Measurements from ENCODE around the gene HAUS2. TPM values are rescaled to one million over a fixed set of nuclear protein-coding genes. Genes with fewer than 3 reads are reported as not detected.
"Not testable (repeated sequence)": the region's sequence is repeated elsewhere in the genome, so short reads cannot be mapped to it uniquely, and the experiment has no call there.

HAUS2 gene
- total RNA-seq, 1 donor from 2014 or later = 48.0 TPM

GRCh38 chr15:42547918-42548248 is 755 bp upstream of the HAUS2 start:
- intact Hi-C loops (cut with micrococcal nuclease) = loop anchor here (1.0 to 5.0 kb wide), 3 partner anchors 27 to 576 kb away; partner anchors contain the start of genes EHD4 and STARD9
- peaks cover 28% of the 10 kb centered on the region for H3K36me3 Mint-ChIP-seq (ENCODE audit: low read depth)
- H3K4me3 Mint-ChIP-seq = peak overlapping the region; percentile 96
- DNase-seq = no peak
- peak overlapping the region; percentile 95 for H3K27ac Mint-ChIP-seq
- no peaks in the 10 kb centered on the region for H3K27me3 Mint-ChIP-seq
- peaks cover 44% of the 10 kb centered on the region for H3K4me1 Mint-ChIP-seq
- H3K9me3 Mint-ChIP-seq = no peaks in the 10 kb centered on the region

GRCh38 chr15:42549032-42549491 is 424 bp downstream of the HAUS2 start:
- peak overlapping the region; percentile 95 for H3K27ac Mint-ChIP-seq
- no peaks in the 10 kb centered on the region for H3K27me3 Mint-ChIP-seq
- H3K36me3 Mint-ChIP-seq (ENCODE audit: low read depth) = peaks cover 23% of the 10 kb centered on the region
- H3K9me3 Mint-ChIP-seq = no peaks in the 10 kb centered on the region
- H3K4me1 Mint-ChIP-seq = peaks cover 50% of the 10 kb centered on the region
- intact Hi-C loops (cut with micrococcal nuclease) = loop anchor here (1.0 to 5.0 kb wide), 2 partner anchors 58 to 577 kb away; partner anchors contain the start of genes EHD4 and ZNF106
- peak overlapping the region; percentile 96 for H3K4me3 Mint-ChIP-seq
- DNase-seq = no peak

GRCh38 chr15:42549741-42550392 is 1.2 kb downstream of the HAUS2 start:
- Mint-ChIP-seq H3K27me3 (no peaks in the 10 kb centered on the region), H3K27ac (peak overlapping the region; percentile 13), H3K4me1 (peaks cover 50% of the 10 kb centered on the region), H3K36me3 (ENCODE audit: low read depth) (peaks cover 25% of the 10 kb centered on the region), H3K9me3 (no peaks in the 10 kb centered on the region), H3K4me3 (peak overlapping the region; percentile 96)
- DNase-seq = no peak
- intact Hi-C loops (cut with micrococcal nuclease) = loop anchor here (1.0 to 5.0 kb wide), 2 partner anchors 59 to 578 kb away; partner anchors contain the start of genes EHD4 and ZNF106

- H3K4me3 Mint-ChIP-seq = no peak overlapping the region
- peaks cover 26% of the 10 kb centered on the region for H3K4me1 Mint-ChIP-seq
- no peaks in the 10 kb centered on the region for H3K27me3 Mint-ChIP-seq
- intact Hi-C loops (cut with micrococcal nuclease) = no loop called here
- no peak overlapping the region for H3K27ac Mint-ChIP-seq
- peaks cover 18% of the 10 kb centered on the region for H3K36me3 Mint-ChIP-seq (ENCODE audit: low read depth)
- DNase-seq = no peak
- no peaks in the 10 kb centered on the region for H3K9me3 Mint-ChIP-seq
These were observed 4.9 kb downstream of the HAUS2 start for GRCh38 chr15:42553554-42553953.

- Mint-ChIP-seq H3K4me1 (peaks cover 13% of the 10 kb centered on the region), H3K36me3 (ENCODE audit: low read depth) (peaks cover 32% of the 10 kb centered on the region)
- H3K27ac Mint-ChIP-seq; H3K27me3 Mint-ChIP-seq; DNase-seq; H3K9me3 Mint-ChIP-seq; H3K4me3 Mint-ChIP-seq; intact Hi-C loops (cut with micrococcal nuclease): not testable (repeated sequence)
These were observed 8.0 kb downstream of the HAUS2 start for GRCh38 chr15:42556550-42557207.

GRCh38 chr15:42558739-42559138 is 10.1 kb downstream of the HAUS2 start:
- H3K27ac Mint-ChIP-seq = no peak overlapping the region
- intact Hi-C loops (cut with micrococcal nuclease) = no loop called here
- no peak overlapping the region for H3K4me3 Mint-ChIP-seq
- peaks cover 5% of the 10 kb centered on the region for H3K4me1 Mint-ChIP-seq
- no peaks in the 10 kb centered on the region for H3K9me3 Mint-ChIP-seq
- H3K27me3 Mint-ChIP-seq = no peaks in the 10 kb centered on the region
- H3K36me3 Mint-ChIP-seq (ENCODE audit: low read depth) = peaks cover 36% of the 10 kb centered on the region
- DNase-seq = no peak

- intact Hi-C loops (cut with micrococcal nuclease) = loop anchor here (1.0 to 10.0 kb wide), 4 partner anchors 27 to 349 kb away; partner anchors contain the start of genes HAUS2, LRRC57 and TTBK2
- Mint-ChIP-seq H3K4me3 (peak within 1 kb of the TSS; percentile 93), H3K27ac (peak within 1 kb of the TSS; percentile 82), H3K9me3 (no peaks in the 10 kb centered on the region), H3K27me3 (peaks cover 25% of the 10 kb centered on the region), H3K4me1 (peaks cover 26% of the 10 kb centered on the region), H3K36me3 (ENCODE audit: low read depth) (peaks cover 8% of the 10 kb centered on the region)
- peak; percentile 99 for DNase-seq
These were observed 26.8 kb downstream of the HAUS2 start, which contains the start of gene STARD9 for GRCh38 chr15:42575188-42576039. TSS of gene STARD9 (plus strand) at chr15:42575606. CDS start at chr15:42575716, 110 bp downstream.

- Mint-ChIP-seq H3K4me3 (peak overlapping the region; percentile 93), H3K27me3 (peaks cover 29% of the 10 kb centered on the region), H3K4me1 (peaks cover 31% of the 10 kb centered on the region), H3K36me3 (ENCODE audit: low read depth) (peaks cover 8% of the 10 kb centered on the region), H3K9me3 (no peaks in the 10 kb centered on the region), H3K27ac (peak overlapping the region; percentile 82)
- intact Hi-C loops (cut with micrococcal nuclease) = loop anchor here (1.0 to 10.0 kb wide), 2 partner anchors 74 to 349 kb away; partner anchors contain the start of gene TTBK2
- no peak for DNase-seq
These were observed 27.5 kb downstream of the HAUS2 start for GRCh38 chr15:42576040-42576594.

GRCh38 chr15:42576776-42577175 is 28.1 kb downstream of the HAUS2 start:
- H3K9me3 Mint-ChIP-seq = no peaks in the 10 kb centered on the region
- H3K27ac Mint-ChIP-seq = no peak overlapping the region
- peaks cover 7% of the 10 kb centered on the region for H3K36me3 Mint-ChIP-seq (ENCODE audit: low read depth)
- intact Hi-C loops (cut with micrococcal nuclease) = loop anchor here (1.0 to 10.0 kb wide), 2 partner anchors 74 to 348 kb away; partner anchors contain the start of gene TTBK2
- DNase-seq = no peak
- peak overlapping the region; percentile 93 for H3K4me3 Mint-ChIP-seq
- peaks cover 35% of the 10 kb centered on the region for H3K4me1 Mint-ChIP-seq
- peaks cover 29% of the 10 kb centered on the region for H3K27me3 Mint-ChIP-seq

- peak overlapping the region; percentile 36 for H3K4me3 Mint-ChIP-seq
- H3K27ac Mint-ChIP-seq = no peak overlapping the region
- no peaks in the 10 kb centered on the region for H3K9me3 Mint-ChIP-seq
- intact Hi-C loops (cut with micrococcal nuclease) = loop anchor here (10.0 kb wide), 1 partner anchor 347 kb away; the partner anchor contains the start of gene TTBK2
- peaks cover 29% of the 10 kb centered on the region for H3K27me3 Mint-ChIP-seq
- DNase-seq = no peak
- peaks cover 43% of the 10 kb centered on the region for H3K4me1 Mint-ChIP-seq
- peaks cover 6% of the 10 kb centered on the region for H3K36me3 Mint-ChIP-seq (ENCODE audit: low read depth)
These were observed 28.9 kb downstream of the HAUS2 start for GRCh38 chr15:42577514-42578031.

- Mint-ChIP-seq H3K27me3 (peaks cover 29% of the 10 kb centered on the region), H3K9me3 (no peaks in the 10 kb centered on the region), H3K4me1 (peaks cover 44% of the 10 kb centered on the region), H3K4me3 (no peak overlapping the region), H3K27ac (no peak overlapping the region), H3K36me3 (ENCODE audit: low read depth) (peaks cover 6% of the 10 kb centered on the region)
- intact Hi-C loops (cut with micrococcal nuclease) = loop anchor here (10.0 kb wide), 1 partner anchor 346 kb away; the partner anchor contains the start of gene TTBK2
- DNase-seq = no peak
These were observed 30.4 kb downstream of the HAUS2 start for GRCh38 chr15:42578984-42579537.

GRCh38 chr15:42581272-42581730 is 32.7 kb downstream of the HAUS2 start:
- intact Hi-C loops (cut with micrococcal nuclease) = no loop called here
- peaks cover 28% of the 10 kb centered on the region for H3K27me3 Mint-ChIP-seq
- H3K9me3 Mint-ChIP-seq = no peaks in the 10 kb centered on the region
- H3K27ac Mint-ChIP-seq = peak overlapping the region; percentile 58
- H3K4me1 Mint-ChIP-seq = peaks cover 39% of the 10 kb centered on the region
- peak; percentile 95 for DNase-seq
- H3K4me3 Mint-ChIP-seq = peak overlapping the region; percentile 82
- H3K36me3 Mint-ChIP-seq (ENCODE audit: low read depth) = peaks cover 8% of the 10 kb centered on the region
